ENCODE measurements around the gene CCDC59. TPM values are rescaled to one million over a fixed set of nuclear protein-coding genes. Genes with fewer than 3 reads are reported as not detected.

The CCDC59 gene, protein sequence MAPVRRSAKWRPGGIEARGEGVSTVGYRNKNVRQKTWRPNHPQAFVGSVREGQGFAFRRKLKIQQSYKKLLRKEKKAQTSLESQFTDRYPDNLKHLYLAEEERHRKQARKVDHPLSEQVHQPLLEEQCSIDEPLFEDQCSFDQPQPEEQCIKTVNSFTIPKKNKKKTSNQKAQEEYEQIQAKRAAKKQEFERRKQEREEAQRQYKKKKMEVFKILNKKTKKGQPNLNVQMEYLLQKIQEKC
- total RNA-seq, result 43.0 TPM
- 10 to 100 TPM; 35.2 to 46.2 (median 38.6) TPM for polyA plus RNA-seq (ENCODE audit: insufficient read depth in 1 of 8, insufficient read length in 8 of 8, low replicate concordance in 1 of 8)
- long read RNA-seq, donor 1, partial matches to known transcripts, result 0 of 5 reads
- long read RNA-seq, donor 1, other reads (novel, unspliced or antisense), result 0 of 5 reads
- long read RNA-seq, donor 2, partial matches to known transcripts, result 0 of 1 reads
- long read RNA-seq, donor 2, other reads (novel, unspliced or antisense), result 0 of 1 reads
- long read RNA-seq, donor 3, transcript CCDC59-201 (4 exons, 1,983 nt), result major isoform, 5 of 12 reads
- long read RNA-seq, donor 3, partial matches to known transcripts, result 0 of 12 reads
- long read RNA-seq, donor 3, other reads (novel, unspliced or antisense), result 0 of 12 reads
- long read RNA-seq, donor 4, partial matches to known transcripts, result 0 of 9 reads
- long read RNA-seq, donor 4, other reads (novel, unspliced or antisense), result 0 of 9 reads
- long read RNA-seq, donor 5, transcript CCDC59-201 (4 exons, 1,983 nt), result major isoform, 16 of 29 reads
- long read RNA-seq, donor 5, transcript CCDC59-203 (4 exons, 984 nt), result minor isoform, 5 of 29 reads
- long read RNA-seq, donor 5, partial matches to known transcripts, result 0 of 29 reads
- long read RNA-seq, donor 5, other reads (novel, unspliced or antisense), result 0 of 29 reads
- long read RNA-seq, donor 6, transcript CCDC59-201 (4 exons, 1,983 nt), result major isoform, 8 of 32 reads
- long read RNA-seq, donor 6, transcript CCDC59-202 (2 exons, 553 nt), result minor isoform, 6 of 32 reads
- long read RNA-seq, donor 6, partial matches to known transcripts, result 7 of 32 reads
- long read RNA-seq, donor 6, other reads (novel, unspliced or antisense), result 0 of 32 reads
- long read RNA-seq, donor 7, transcript CCDC59-207 (2 exons, 600 nt), result major isoform, 10 of 22 reads
- long read RNA-seq, donor 7, transcript CCDC59-203 (4 exons, 984 nt), result minor isoform, 5 of 22 reads
- long read RNA-seq, donor 7, partial matches to known transcripts, result 0 of 22 reads
- long read RNA-seq, donor 7, other reads (novel, unspliced or antisense), result 0 of 22 reads
- long read RNA-seq, donor 8, transcript CCDC59-201 (4 exons, 1,983 nt), result major isoform, 5 of 13 reads
- long read RNA-seq, donor 8, partial matches to known transcripts, result 0 of 13 reads
- long read RNA-seq, donor 8, other reads (novel, unspliced or antisense), result 0 of 13 reads
- long read RNA-seq, donor 9, partial matches to known transcripts, result 0 of 8 reads
- long read RNA-seq, donor 9, other reads (novel, unspliced or antisense), result 0 of 8 reads
- long read RNA-seq, donor 10, transcript CCDC59-202 (2 exons, 553 nt), result minor isoform, 5 of 17 reads
- long read RNA-seq, donor 10, transcript CCDC59-201 (4 exons, 1,983 nt), result major isoform, 7 of 17 reads
- long read RNA-seq, donor 10, partial matches to known transcripts, result 0 of 17 reads
- long read RNA-seq, donor 10, other reads (novel, unspliced or antisense), result 0 of 17 reads
- long read RNA-seq, donor 11, transcript CCDC59-201 (4 exons, 1,983 nt), result major isoform, 6 of 19 reads
- long read RNA-seq, donor 11, transcript CCDC59-207 (2 exons, 600 nt), result minor isoform, 5 of 19 reads
- long read RNA-seq, donor 11, partial matches to known transcripts, result 5 of 19 reads
- long read RNA-seq, donor 11, other reads (novel, unspliced or antisense), result 0 of 19 reads

DNA sequence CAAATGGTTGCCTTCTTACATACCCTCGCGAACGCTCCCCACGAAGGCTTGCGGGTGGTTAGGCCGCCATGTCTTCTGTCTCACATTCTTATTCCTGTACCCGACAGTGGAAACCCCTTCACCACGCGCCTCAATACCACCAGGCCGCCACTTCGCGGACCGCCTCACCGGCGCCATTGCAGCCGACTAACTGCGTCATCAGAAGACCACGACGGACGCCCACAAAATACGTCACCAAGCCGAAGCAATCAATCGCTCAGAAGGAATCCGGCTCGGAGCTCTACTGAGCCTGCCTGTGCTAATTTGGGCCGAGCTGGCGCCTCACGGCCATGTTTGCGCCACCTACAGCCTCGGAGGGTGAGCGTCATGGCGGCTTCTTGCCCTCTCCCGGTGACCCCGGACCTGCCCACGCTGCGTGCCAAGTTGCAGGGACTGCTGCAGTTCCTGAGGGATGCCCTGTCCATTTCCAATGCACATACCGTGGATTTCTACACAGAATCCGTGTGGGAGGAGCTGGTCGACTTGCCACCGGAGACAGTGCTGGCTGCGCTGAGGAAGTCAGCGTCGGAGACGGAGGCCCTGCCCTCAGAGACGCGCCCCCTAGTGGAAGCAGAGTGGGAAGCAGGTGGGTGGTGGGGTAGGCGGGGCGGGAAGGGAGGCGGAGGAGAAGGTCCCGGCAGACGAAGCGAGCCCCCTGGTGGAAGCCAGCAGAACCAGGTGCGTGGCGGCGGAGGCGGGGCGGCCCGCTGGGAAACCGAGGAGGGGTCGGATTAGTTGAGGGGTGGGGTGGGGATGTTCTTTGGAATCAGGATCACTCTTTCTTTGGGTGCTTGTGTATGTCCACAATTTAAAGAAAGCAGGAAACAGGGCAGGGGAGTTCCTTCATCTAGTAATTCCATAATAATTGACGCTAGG is at the start of gene CCDC59, which contains the start of gene METTL25:
Gene CCDC59, minus strand, starts transcription at position 188 of the 915 bp plus-strand sequence. Its CDS starts 11 bp downstream, at position 177.
Gene METTL25, plus strand, starts transcription at position 330 of the 915 bp plus-strand sequence. Its CDS starts 37 bp downstream, at position 367.
- under 1% methylated on average over 59 of the region's 61 CpGs for WGBS (ENCODE audit: insufficient coverage)
- DNase-seq, result peak; percentile 100
- H3K9me3 ChIP-seq (replicated peaks; ENCODE audit: control insufficient read depth, low read depth, low read length), result no peaks in the 10 kb centered on the region
- peaks cover 15% of the 10 kb centered on the region for H3K36me3 ChIP-seq (ENCODE audit: control insufficient read depth, insufficient read depth, low read length)
- peak within 1 kb of the TSS; percentile 98 for H3K27ac ChIP-seq (ENCODE audit: low read length)
- peaks cover 6% of the 10 kb centered on the region for H3K4me1 ChIP-seq (ENCODE audit: control insufficient read depth, insufficient read depth, low read length)
- H3K27me3 ChIP-seq (ENCODE audit: control insufficient read depth, insufficient read depth, low read length), result no peaks in the 10 kb centered on the region
- peak within 1 kb of the TSS; percentile 78 for H3K4me3 ChIP-seq (ENCODE audit: low read length)

DNA sequence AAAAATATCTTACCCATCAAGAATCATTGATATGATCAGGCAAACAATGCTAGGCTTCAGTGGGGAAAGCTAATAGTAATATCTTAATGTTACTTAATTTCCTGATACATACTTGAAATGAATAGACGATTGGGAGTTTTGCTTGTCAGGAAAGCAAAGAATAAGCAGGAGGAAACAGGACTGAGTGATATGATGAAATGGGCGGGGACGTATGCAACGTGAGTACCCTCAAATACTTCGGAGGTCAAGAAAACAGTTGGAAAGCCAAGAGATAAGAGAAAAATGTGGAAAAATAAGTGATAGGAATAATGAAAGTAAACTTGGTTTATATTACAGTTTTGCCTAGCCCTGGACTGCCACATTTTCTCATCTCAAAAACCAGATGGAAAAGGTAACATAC is 49.3 kb upstream of the CCDC59 start:
- DNase-seq, result no peak
- no peaks in the 10 kb centered on the region for H3K36me3 ChIP-seq (ENCODE audit: control insufficient read depth, insufficient read depth, low read length)
- H3K4me3 ChIP-seq (ENCODE audit: low read length), result no peak overlapping the region
- WGBS (ENCODE audit: insufficient coverage), result 98% methylated on average over 4 of the region's 5 CpGs
- H3K4me1 ChIP-seq (ENCODE audit: control insufficient read depth, insufficient read depth, low read length), result no peaks in the 10 kb centered on the region
- H3K27me3 ChIP-seq (ENCODE audit: control insufficient read depth, insufficient read depth, low read length), result no peaks in the 10 kb centered on the region
- H3K27ac ChIP-seq (ENCODE audit: low read length), result no peak overlapping the region
- no peaks in the 10 kb centered on the region for H3K9me3 ChIP-seq (replicated peaks; ENCODE audit: control insufficient read depth, low read depth, low read length)

DNA sequence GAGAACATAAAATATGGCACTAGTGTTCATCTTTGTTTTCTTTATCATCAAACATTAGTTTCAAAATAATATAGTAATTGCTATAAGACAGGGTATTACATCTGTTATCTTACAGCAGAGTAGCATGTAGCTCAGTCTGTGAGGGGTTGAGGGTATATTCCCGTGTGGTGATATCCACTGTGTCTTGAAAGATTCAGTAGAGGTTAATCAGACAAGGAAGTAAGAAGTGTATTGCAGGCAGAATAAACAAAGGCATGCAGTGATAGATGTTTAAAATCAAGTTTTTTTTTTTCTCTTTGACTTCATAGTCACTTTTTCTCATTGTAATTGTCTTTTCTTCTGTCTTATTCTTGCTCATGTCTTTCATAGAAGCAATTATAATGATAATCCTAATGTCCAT is 48.5 kb upstream of the CCDC59 start:
- Histone ChIP-seq H3K27me3 (ENCODE audit: control insufficient read depth, insufficient read depth, low read length) (no peaks in the 10 kb centered on the region), H3K9me3 (replicated peaks; ENCODE audit: control insufficient read depth, low read depth, low read length) (no peaks in the 10 kb centered on the region), H3K4me1 (ENCODE audit: control insufficient read depth, insufficient read depth, low read length) (no peaks in the 10 kb centered on the region), H3K36me3 (ENCODE audit: control insufficient read depth, insufficient read depth, low read length) (no peaks in the 10 kb centered on the region), H3K27ac (ENCODE audit: low read length) (no peak overlapping the region), H3K4me3 (ENCODE audit: low read length) (no peak overlapping the region)
- no peak for DNase-seq
- 67% methylated on average over 1 of the region's 1 CpG for WGBS (ENCODE audit: insufficient coverage)

DNA sequence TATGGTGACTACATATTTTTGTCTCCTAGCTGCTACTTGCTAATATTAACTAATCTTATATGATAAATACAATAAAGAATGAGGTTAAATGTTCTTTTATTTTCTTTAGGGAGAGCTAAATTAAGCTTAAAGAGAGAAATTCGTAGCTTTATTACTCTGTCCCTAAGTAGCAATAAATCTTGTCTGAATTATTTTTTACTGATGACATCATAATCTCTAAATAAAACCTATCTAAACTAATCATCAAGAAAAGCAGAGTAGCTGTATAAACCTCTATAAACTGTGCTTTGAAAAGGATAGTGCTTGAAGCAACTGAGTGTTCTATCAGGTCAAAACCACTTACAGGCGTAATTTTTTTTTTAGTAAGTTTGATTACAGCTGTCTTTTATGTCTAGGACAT is 42.6 kb upstream of the CCDC59 start:
- Histone ChIP-seq H3K4me3 (ENCODE audit: low read length) (no peak overlapping the region), H3K27ac (ENCODE audit: low read length) (no peak overlapping the region), H3K9me3 (replicated peaks; ENCODE audit: control insufficient read depth, low read depth, low read length) (no peaks in the 10 kb centered on the region), H3K27me3 (ENCODE audit: control insufficient read depth, insufficient read depth, low read length) (no peaks in the 10 kb centered on the region), H3K4me1 (ENCODE audit: control insufficient read depth, insufficient read depth, low read length) (no peaks in the 10 kb centered on the region), H3K36me3 (ENCODE audit: control insufficient read depth, insufficient read depth, low read length) (no peaks in the 10 kb centered on the region)
- no peak for DNase-seq
- no CpG with 5 or more reads among the region's 2 CpGs for WGBS (ENCODE audit: insufficient coverage)

DNA sequence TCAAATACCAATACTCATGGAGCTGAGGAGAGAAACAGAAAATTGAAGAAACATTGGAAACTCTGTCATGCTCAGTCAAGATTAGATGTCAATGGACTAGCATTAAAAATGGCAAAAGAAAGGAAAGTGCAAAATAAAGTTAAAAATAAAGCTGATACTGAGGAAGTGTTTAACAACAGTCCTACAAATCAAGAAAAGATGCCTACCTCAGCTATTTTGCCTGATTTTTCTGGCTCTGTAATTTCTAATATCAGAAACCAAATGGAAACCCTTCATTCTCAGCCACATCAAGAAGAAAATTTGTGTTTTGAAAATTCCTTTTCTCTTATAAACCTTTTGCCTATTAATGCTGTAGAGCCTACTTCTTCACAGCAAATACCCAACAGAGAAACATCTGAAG is 40.7 kb upstream of the CCDC59 start:
- Histone ChIP-seq H3K4me1 (ENCODE audit: control insufficient read depth, insufficient read depth, low read length) (no peaks in the 10 kb centered on the region), H3K9me3 (replicated peaks; ENCODE audit: control insufficient read depth, low read depth, low read length) (no peaks in the 10 kb centered on the region), H3K36me3 (ENCODE audit: control insufficient read depth, insufficient read depth, low read length) (no peaks in the 10 kb centered on the region), H3K4me3 (ENCODE audit: low read length) (no peak overlapping the region), H3K27me3 (ENCODE audit: control insufficient read depth, insufficient read depth, low read length) (no peaks in the 10 kb centered on the region), H3K27ac (ENCODE audit: low read length) (no peak overlapping the region)
- DNase-seq, result no peak

DNA sequence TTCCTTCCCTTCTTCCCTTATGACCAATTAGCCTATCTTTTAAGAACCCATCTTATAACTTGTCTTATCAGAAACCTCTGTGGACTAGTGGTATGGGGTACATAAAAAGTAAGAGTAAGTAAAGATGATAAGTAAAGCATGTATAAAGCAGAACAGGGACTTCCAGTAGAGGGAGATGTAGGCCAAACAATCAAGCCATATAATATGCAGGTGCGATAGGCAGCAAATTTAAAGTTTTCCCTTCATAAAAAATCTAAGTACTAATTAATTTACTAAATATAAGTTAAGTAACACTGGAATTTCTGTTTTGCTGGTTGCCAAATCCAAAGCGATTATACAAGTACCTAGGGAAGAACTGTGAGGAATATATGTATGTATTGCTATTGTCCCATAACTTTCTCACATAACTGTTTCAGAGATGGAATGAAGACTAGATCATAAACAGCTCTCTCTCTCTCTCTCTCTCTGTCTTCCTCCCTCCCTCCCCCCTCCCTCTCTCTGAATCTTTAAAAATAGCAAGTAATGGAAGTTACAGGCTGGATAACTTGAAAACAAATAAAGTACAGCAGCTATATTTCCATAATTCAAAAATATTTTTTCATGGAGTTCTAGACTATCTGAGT is 25.9 kb upstream of the CCDC59 start:
- Histone ChIP-seq H3K4me3 (ENCODE audit: low read length) (no peak overlapping the region), H3K27ac (ENCODE audit: low read length) (no peak overlapping the region)
- peak; percentile 65 for DNase-seq

DNA sequence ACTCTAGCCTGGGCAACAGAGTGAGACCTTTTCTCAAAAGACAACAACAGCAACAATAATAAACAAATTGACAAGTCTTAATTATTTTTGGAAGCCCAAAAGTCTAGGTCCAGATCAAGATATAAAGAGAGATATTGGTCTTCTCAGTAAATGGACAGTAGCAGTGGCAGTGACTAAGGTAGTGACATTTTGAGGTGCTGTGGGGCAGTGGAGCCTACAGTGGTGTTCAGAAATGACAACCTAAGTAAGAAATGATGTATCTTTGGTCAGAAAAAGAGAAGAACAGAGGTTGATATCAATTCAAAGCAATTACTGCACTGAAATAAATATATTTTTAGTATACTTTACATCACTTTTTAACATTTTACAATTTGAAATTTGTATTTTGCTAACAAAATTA is 20.8 kb upstream of the CCDC59 start:
- H3K36me3 ChIP-seq (ENCODE audit: control insufficient read depth, insufficient read depth, low read length), result peaks cover 4% of the 10 kb centered on the region
- H3K4me3 ChIP-seq (ENCODE audit: low read length), result no peak overlapping the region
- DNase-seq, result no peak
- peaks cover 3% of the 10 kb centered on the region for H3K9me3 ChIP-seq (replicated peaks; ENCODE audit: control insufficient read depth, low read depth, low read length)
- no peaks in the 10 kb centered on the region for H3K27me3 ChIP-seq (ENCODE audit: control insufficient read depth, insufficient read depth, low read length)
- H3K4me1 ChIP-seq (ENCODE audit: control insufficient read depth, insufficient read depth, low read length), result no peaks in the 10 kb centered on the region
- H3K27ac ChIP-seq (ENCODE audit: low read length), result no peak overlapping the region

More for the DNA sequence above, 25.9 kb upstream of the CCDC59 start:
- Histone ChIP-seq H3K4me1 (ENCODE audit: control insufficient read depth, insufficient read depth, low read length) (no peaks in the 10 kb centered on the region), H3K27me3 (ENCODE audit: control insufficient read depth, insufficient read depth, low read length) (no peaks in the 10 kb centered on the region), H3K36me3 (ENCODE audit: control insufficient read depth, insufficient read depth, low read length) (peaks cover 8% of the 10 kb centered on the region), H3K9me3 (replicated peaks; ENCODE audit: control insufficient read depth, low read depth, low read length) (no peaks in the 10 kb centered on the region)
- WGBS (ENCODE audit: insufficient coverage), result no CpG with 5 or more reads among the region's 2 CpGs

DNA sequence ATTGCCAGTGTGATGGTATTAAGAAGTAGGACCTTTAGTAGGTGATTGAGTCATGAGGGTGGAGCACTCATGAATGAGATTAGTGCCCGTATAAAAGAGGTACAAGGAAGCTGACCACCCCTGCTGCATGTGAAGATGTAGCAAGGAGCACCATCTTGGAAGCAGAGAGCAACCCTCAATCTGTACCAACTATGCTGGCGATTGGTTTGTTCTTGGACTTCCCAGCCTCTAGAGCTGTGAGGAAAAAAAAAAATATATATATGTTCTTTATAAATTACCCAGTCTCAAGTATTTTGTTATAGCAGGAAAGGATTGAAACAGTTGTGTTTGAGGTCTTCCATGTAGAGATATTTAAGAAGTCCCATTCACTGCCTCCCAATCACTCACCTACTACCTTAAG is 17.0 kb upstream of the CCDC59 start:
- Histone ChIP-seq H3K27me3 (ENCODE audit: control insufficient read depth, insufficient read depth, low read length) (no peaks in the 10 kb centered on the region), H3K4me3 (ENCODE audit: low read length) (no peak overlapping the region), H3K4me1 (ENCODE audit: control insufficient read depth, insufficient read depth, low read length) (no peaks in the 10 kb centered on the region), H3K27ac (ENCODE audit: low read length) (no peak overlapping the region), H3K36me3 (ENCODE audit: control insufficient read depth, insufficient read depth, low read length) (peaks cover 10% of the 10 kb centered on the region), H3K9me3 (replicated peaks; ENCODE audit: control insufficient read depth, low read depth, low read length) (peaks cover 4% of the 10 kb centered on the region)
- DNase-seq, result no peak
- WGBS (ENCODE audit: insufficient coverage), result no CpG with 5 or more reads among the region's 2 CpGs

Measured in muscle of leg (tissue), 16 donors.